ENCODE data around the gene ART3.
"Not testable (repeated sequence)": the region's sequence is repeated elsewhere in the genome, so short reads cannot be mapped to it uniquely, and the experiment has no call there.

Gene ART3, protein sequence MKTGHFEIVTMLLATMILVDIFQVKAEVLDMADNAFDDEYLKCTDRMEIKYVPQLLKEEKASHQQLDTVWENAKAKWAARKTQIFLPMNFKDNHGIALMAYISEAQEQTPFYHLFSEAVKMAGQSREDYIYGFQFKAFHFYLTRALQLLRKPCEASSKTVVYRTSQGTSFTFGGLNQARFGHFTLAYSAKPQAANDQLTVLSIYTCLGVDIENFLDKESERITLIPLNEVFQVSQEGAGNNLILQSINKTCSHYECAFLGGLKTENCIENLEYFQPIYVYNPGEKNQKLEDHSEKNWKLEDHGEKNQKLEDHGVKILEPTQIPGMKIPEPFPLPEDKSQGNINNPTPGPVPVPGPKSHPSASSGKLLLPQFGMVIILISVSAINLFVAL

DNA sequence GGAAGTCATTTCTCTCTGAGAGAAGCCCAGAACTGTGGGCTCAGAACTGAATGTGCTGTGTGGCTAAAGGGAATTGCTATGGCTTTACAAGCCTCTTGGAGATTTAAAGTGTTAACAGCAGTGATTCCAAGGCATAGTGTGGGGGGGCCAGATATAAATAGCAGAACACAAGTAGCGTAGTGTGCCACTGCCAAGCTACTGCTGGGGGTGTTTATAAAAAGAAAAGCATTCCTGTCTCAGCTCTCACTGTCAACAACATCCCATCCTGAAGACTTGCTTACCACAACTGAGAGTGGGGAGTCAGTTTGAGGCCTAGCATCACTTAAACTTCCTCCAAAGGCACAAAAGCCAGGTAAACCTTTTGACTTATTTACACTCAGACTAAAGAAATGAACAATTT is at the start of gene ART3:
Gene ART3, plus strand, starts transcription at position 242 of the 400 bp plus-strand sequence. CDS start 1,181 bp downstream, outside the sequence.
- TF ChIP-seq, protein P1, sequence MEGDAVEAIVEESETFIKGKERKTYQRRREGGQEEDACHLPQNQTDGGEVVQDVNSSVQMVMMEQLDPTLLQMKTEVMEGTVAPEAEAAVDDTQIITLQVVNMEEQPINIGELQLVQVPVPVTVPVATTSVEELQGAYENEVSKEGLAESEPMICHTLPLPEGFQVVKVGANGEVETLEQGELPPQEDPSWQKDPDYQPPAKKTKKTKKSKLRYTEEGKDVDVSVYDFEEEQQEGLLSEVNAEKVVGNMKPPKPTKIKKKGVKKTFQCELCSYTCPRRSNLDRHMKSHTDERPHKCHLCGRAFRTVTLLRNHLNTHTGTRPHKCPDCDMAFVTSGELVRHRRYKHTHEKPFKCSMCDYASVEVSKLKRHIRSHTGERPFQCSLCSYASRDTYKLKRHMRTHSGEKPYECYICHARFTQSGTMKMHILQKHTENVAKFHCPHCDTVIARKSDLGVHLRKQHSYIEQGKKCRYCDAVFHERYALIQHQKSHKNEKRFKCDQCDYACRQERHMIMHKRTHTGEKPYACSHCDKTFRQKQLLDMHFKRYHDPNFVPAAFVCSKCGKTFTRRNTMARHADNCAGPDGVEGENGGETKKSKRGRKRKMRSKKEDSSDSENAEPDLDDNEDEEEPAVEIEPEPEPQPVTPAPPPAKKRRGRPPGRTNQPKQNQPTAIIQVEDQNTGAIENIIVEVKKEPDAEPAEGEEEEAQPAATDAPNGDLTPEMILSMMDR (IDR thresholded peaks at IDR 0.05; ENCODE audit: insufficient read depth, low read depth, low read length, missing control alignments) = no peak
- H3K4me3 ChIP-seq (ENCODE audit: low read length) = no peak within 1 kb of the TSS
- DNase-seq (ENCODE audit: low read depth) = no peak

DNA sequence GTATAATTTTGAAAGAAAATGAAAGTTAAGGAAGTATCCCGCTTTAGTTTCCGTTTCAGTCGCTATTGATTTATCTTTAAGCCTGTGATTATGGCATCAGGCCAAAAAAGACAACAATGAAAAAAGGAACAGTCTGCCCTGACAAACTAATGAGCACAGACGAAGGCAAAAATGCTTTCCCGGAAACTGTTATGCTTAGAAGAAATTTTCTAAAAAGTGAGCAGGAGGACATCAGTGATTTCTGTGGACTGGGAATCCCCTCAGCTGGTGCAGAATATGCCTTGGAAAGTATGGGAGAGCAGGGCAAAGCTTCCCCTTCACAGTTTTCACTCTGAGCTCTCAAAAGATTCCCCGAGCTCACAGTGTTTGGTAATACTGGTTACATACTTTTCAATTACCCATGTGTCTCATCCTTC is 46.2 kb upstream of the ART3 start:
- H3K4me3 ChIP-seq (ENCODE audit: low read length) = no peak overlapping the region
- TF ChIP-seq, protein P1 (IDR thresholded peaks at IDR 0.05; ENCODE audit: insufficient read depth, low read depth, low read length, missing control alignments) = no peak
- DNase-seq (ENCODE audit: low read depth) = peak; percentile 19

DNA sequence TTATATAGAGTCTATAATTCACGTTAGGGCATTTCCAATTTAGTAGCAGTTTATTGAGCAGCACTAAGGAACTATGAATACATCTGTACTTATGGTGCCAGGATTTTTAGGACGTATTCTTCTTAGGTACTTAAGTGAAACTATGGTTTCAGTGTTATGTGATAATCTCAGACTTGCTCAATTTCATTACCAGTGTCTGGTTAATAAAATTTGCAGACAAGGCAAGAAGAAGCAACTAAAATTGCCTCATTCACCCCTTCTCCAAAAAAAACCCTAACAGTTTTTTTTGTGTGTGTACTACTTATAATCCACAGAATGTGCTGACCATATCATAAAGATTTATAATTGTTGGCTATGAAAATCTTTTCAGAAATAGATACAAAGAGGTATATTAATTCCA is 45.2 kb upstream of the ART3 start:
- TF ChIP-seq, protein P1 (IDR thresholded peaks at IDR 0.05; ENCODE audit: insufficient read depth, low read depth, low read length, missing control alignments) = no peak

DNA sequence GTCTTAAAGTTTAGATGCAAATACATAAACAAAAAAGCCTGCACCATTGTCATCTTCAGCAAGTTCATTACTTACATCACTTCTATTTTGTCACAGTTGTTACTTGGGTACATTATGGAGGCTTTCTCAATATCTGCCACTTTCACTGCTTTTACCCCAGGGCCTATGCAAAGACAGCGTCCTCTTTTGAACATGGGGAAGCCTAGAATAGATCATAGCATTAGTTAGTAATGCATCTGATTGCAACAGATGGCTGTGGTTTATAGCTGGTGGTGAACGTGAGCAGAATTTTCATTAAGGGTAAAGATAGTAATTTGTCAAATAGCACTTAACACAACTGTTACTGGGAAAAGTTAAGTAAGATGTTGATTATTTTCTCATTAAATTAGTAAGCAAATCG is 39.4 kb upstream of the ART3 start:
- no peak overlapping the region for H3K4me3 ChIP-seq (ENCODE audit: low read length)
- no peak for DNase-seq (ENCODE audit: low read depth)
- TF ChIP-seq, protein P1 (IDR thresholded peaks at IDR 0.05; ENCODE audit: insufficient read depth, low read depth, low read length, missing control alignments) = no peak

More for the DNA sequence above, 45.2 kb upstream of the ART3 start:
- H3K4me3 ChIP-seq (ENCODE audit: low read length) = no peak overlapping the region
- no peak for DNase-seq (ENCODE audit: low read depth)

DNA sequence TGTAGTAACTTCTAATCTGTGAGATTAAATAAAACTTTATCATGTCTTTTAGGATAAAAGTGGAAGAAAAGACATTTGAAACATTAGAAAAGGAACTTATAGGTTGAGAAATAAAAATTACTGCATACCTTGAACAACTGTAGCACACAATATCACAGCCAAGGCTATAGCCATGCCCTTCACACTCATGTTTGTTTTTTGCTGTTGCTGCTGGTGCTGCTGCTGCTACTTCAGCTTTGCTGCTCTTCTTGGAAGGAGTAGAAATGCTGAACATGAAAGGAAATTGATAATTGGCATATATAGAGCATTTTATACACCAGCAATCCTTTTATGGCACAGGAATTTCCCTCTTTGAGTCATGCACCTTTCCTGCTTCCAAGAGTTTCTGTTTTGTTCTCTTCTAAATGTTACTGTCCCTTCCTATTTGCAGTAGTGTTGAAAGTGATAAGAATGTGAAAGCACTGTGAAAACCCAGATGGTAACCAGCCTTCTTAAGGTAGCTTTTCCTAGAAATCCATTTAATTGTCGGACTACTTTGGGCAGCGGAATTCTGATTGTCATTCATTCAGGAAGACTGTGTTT is 38.6 kb upstream of the ART3 start, which contains the start of gene CXCL11:
Gene CXCL11, minus strand, starts transcription at position 272 of the 582 bp plus-strand sequence. Its CDS starts 83 bp downstream, at position 189.
- TF ChIP-seq, protein P1 (IDR thresholded peaks at IDR 0.05; ENCODE audit: insufficient read depth, low read depth, low read length, missing control alignments) = no peak

DNA sequence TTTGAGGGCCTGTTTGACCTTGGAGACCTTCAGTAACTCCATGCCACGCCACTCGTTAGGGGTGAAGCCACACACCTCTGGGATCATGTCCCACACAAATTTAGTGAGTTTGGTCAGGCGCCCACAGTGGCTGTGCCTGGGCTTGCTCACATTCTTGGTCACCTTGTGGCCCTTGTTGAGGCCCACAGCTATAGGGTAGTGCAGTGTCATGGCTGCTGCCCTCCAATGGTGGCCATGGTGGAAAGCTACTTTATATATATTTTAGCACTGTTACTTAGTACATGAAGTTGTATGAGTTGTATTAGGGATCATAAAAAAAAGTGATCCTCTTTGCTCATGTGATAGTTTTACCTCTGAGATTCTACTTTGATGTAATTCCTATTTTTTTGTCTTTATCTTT is 37.7 kb upstream of the ART3 start:
- no peak overlapping the region for H3K4me3 ChIP-seq (ENCODE audit: low read length)
- TF ChIP-seq, protein P1 (IDR thresholded peaks at IDR 0.05; ENCODE audit: insufficient read depth, low read depth, low read length, missing control alignments) = peak; percentile 56
- peak; percentile 58 for DNase-seq (ENCODE audit: low read depth)

More for the DNA sequence above, 38.6 kb upstream of the ART3 start, which contains the start of gene CXCL11:
- DNase-seq (ENCODE audit: low read depth) = peak; percentile 56
- H3K4me3 ChIP-seq (ENCODE audit: low read length) = no peak within 1 kb of the TSS

DNA sequence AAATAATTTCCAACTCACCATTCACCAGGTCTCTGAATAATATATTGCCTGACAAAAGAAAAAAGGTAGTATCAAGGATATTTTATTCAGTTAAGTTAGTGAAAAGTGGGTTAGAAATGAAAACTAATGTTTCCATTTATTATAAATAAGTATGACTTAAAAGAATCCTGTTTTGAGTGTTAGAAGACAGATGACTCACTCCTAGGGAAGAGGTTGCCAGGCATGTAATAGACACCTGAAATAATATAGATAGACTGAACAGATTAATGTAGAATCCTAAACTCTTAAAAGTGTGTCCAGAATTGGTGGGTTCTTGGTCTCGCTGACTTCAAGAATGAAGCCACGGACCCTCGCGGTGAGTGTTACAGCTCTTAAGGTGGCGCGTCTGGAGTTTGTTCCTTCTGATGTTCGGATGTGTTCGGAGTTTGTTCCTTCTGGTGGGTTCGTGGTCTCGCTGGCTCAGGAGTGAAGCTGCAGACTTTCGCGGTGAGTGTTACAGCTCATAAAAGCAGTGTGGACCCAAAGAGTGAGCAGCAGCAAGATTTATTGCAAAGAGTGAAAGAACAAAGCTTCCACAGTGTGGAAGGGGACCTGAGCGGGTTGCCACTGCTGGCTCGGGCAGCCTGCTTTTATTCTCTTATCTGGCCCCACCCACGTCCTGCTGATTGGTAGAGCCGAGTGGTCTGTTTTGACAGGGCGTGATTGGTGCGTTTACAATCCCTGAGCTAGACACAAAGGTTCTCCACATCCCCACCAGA is 32.1 kb upstream of the ART3 start:
- DNase-seq (ENCODE audit: low read depth) = peak; percentile 53
- H3K4me3 ChIP-seq (ENCODE audit: low read length) = not testable (repeated sequence)

DNA sequence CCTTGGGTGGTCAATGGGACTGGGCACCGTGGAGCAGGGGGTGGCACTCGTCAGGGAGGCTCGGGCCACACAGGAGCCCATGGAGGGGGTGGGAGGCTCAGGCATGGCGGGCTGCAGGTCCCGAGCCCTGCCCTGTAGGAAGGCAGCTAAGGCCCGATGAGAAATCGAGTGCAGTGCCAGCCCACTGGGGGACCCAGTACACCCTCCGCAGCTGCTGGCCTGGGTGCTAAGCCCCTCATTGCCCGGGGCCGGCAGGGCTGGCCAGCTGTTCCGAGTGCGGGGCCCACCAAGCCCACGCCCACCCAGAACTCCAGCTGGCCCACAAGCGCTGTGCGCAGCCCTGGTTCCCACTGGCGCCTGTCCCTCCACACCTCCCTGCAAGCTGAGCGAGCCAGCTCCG is 31.2 kb upstream of the ART3 start:
- not testable (repeated sequence) for DNase-seq (ENCODE audit: low read depth); H3K4me3 ChIP-seq (ENCODE audit: low read length)

DNA sequence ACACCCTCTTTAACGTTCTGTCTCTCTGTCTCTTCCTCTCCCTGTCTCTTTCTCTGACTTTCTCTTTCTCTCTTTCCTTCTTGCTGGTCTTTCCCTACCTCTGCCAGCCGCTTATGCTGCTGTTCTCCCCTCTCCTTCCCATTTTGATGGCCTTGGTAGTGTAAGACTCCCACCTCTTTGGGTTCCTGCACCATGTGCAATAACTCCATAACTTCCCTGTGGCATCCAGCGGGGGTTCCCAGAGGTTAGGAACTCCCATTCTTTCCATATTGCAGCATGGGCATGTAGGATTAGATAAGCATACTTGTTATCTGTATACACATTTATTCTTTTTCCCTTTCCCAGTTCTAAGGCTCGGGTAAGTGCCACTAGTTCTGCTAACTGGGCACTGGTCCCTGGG is 29.8 kb upstream of the ART3 start:
- H3K4me3 ChIP-seq (ENCODE audit: low read length); DNase-seq (ENCODE audit: low read depth): not testable (repeated sequence)

DNA sequence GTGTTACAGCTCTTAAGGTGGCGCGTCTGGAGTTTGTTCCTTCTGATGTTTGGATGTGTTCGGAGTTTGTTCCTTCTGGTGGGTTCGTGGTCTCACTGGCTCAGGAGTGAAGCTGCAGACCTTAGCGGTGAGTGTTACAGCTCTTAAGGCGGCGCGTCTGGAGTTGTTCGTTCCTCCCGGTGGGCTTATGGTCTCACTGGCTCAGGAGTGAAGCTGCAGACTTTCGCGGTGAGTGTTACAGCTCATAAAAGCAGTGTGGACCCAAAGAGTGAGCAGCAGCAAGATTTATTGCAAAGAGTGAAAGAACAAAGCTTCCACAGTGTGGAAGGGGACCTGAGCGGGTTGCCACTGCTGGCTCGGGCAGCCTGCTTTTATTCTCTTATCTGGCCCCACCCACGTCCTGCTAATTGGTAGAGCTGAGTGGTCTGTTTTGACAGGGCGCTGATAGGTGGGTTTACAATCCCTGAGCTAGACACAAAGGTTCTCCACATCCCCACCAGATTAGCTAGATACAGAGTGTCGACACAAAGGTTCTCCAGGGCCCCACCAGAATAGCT is 24.6 kb upstream of the ART3 start:
- H3K4me3 ChIP-seq (ENCODE audit: low read length); DNase-seq (ENCODE audit: low read depth): not testable (repeated sequence)
